GM19438 (cell line): Measurements from ENCODE around the gene ACBD6.

Experiments
- ATAC-seq: cut with Tn5 transposase; IDR thresholded peaks from one replicate; pipeline ENCODE4 v1.9.1; 2021; ENCODE audit warnings: low read depth; ENCODE audit not compliant: unreplicated experiment

ACBD6 gene

GRCh38 chr1:180380259-180381183, 121.9 kb downstream of the ACBD6 start:
- ATAC-seq, result no peak

DNA sequence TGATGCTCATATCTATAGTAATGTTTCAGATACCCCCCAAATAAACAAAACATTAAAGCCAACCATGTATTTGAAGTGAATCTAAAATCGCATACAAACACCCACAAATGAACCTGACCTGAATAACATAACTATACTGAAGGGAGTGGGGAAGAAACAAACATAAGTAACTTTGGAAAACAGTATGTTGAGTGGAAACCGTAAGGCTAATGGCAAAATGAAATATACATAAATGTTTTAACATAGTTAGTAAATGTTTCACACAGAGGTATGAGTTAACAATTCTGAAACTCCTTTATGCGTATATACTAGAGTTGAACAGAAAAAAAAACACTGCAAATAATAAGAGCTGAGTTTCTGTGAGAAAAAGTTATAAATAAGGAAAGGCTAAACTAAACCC, 125.6 kb downstream of the ACBD6 start:
- no peak for ATAC-seq

- ATAC-seq, result no peak
These were observed 126.1 kb downstream of the ACBD6 start for GRCh38 chr1:180376253-180376652.

DNA sequence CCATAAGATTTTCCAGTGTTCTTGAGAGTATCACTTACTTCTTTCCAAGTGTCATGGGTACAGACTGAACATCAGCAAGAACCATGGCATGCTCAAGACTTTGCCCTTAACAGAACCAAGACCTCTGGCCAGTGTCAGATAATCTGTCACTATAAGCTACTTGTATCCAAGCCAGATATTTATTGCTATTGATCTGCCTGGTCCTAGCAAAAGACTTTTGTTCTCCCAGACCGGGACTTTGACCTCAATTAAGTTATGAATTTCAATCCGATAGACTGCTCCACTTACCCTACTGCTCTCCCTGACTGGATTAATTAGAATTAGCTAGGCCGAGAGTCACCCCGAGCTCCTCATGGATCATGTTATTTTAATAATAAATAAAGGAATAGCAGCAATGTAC, 129.6 kb downstream of the ACBD6 start:
- no peak for ATAC-seq

DNA sequence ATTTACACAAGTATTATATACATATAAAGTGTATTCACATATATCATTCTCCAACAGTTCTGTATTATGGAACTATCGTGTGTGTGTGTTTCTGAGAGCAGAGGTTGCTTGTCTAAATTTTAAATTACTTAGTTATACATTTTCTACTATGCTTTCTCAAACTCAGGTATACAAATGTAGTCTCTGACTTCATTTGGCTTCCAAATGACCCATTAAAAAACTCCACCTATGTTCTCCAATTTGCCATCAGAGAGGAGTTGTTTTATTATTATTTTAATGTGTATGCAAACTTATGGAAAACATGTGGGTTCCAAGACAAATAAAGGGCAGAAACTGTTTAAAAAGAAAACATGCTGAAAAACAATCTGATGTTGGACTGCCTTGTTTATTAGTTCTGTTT, 131.8 kb downstream of the ACBD6 start:
- ATAC-seq, result no peak

GRCh38 chr1:180370188-180370587, 132.2 kb downstream of the ACBD6 start:
- no peak for ATAC-seq

DNA sequence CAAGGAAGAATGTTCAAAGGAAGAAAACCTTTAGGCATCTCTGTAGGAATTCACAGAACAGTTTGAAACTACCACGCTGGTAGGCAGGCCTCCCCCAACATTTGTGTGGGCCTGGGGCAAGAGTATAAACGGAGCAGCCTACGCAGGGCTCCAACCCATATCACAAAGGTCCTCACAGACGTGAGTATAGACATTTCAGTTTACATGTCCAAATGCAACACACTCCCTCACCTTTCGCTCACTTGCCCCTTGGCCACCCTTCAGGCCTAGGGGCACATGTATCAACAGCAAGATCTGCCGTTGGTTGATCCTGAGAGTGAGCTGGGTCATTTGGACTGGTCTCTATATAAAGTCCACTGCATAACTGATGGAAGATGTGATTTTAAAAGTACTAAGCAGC, 133.3 kb downstream of the ACBD6 start:
- ATAC-seq, result no peak

DNA sequence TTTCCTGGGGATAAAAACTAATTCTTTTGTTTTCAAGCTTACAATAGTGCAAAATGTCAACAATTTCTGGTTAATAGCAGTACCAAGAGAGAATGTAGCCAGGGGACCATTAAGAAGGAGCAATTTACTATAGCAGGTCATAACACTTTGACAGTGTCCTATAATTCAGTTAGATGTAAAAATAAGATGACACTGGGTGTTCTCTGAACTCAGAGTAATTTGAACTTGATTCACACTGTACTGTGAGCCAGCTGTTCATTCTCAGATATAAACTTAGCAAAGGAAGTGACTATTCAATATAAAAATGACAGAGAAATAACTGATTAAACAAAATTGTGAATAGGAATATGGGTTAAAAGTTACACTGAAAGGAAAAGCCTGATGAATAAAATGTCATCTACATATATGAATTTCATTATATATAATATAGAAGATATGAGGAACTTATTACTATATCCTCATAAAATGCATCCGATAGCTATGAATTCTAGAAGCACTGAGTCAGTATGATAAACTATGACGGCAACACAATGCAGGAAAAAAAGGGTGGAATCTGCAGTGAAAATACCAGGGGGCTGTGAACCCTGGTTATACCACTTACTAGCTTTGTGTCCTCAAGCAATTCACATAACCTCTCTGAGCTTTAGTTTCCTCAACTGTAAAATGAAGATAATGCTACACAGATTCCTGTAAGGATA, 135.9 kb downstream of the ACBD6 start:
- ATAC-seq, result no peak

GRCh38 chr1:180365039-180365438, 137.3 kb downstream of the ACBD6 start:
- no peak for ATAC-seq

- no peak for ATAC-seq
These were observed 139.0 kb downstream of the ACBD6 start for GRCh38 chr1:180363246-180363995.

DNA sequence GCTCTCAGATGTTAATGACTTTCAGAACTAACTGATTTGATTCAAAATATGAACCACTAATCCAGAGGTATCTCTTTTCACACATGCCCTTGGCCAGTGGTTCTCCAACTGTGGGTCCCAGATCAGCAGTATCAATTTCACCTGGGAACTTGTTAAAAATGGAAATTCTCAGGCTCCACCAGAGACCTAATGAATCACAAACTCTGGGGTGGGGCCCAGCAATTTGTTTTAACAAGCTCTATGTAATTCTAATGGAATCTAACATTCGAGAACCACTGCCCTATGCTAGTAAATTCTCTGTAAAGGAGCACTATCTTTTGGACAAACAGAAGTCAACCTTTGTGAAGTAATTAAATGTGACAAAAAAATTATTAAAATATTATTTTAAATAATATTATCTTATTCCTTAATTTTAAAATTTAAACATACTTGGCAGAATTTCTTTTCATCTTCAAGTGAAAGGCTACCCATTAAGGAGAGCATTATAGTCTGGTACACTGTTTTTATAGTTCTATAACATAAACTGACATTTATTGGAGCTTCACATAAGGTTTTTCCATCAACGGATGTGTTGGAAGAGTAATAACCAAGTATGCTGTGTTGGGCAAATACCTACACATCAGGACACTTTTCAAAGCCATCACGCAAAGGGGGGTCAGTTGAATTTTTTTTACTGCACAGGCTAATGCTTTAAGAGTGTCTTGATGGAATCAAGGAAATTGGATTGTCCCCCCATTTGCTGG, 141.9 kb downstream of the ACBD6 start:
- no peak for ATAC-seq

DNA sequence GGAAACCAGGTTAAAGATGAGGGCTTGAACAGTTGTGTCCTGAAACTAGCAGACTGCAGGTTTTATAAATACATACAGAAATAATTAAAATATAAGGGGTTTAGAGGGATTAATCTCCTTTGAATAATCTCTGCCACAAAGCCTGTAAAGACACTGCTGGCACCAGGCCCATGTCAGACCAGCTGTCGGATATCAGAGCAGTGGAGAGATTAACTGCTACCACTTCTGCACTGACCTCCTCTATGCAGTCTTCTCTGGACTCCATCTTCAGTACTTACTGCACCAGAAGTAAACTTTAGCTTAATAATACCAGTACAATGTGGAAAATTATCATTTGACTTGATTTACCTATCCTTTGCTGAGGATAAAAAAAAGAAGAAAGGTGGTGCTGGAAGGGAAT, 143.7 kb downstream of the ACBD6 start:
- no peak for ATAC-seq

GRCh38 chr1:180353945-180354344, 148.4 kb downstream of the ACBD6 start:
- no peak for ATAC-seq

DNA sequence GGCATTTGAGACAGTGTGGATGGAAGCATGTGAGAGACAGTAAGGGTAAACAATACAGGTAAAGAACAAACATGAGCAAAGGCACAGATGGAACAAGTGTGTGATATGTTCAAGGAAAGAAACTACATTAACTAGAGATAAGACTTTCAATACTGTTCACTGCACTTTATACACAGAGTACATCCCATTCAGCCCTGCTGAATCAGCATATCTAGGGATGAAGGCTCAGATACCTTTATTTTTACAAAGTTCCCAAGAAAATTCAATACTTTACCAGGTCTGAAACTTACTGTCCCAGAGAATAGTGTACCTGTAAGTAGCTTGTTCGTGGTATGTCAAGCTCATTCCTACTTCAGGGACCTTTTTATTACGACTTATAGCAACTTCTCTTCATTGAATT, 149.8 kb downstream of the ACBD6 start:
- no peak for ATAC-seq

DNA sequence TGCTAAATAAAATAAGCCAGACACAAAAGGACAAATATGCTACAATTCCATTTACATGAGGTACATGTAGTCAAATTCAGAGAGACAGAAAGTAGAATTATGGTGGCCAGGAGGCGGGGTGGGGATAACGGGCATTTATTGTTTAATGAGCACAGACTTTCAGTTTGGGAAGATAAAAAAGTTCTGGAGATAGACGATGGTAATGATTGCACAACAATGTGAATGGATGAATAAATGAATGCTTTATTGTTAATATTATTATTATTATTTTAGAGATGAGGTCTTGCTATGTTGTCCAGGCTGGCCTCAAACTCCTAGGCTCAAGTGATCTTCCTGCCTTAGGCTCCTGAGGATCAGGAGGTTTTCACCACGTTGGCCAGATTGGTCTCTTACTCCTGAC, 150.4 kb downstream of the ACBD6 start:
- ATAC-seq, result no peak

GRCh38 chr1:180345148-180345547, 157.2 kb downstream of the ACBD6 start:
- ATAC-seq, result no peak

DNA sequence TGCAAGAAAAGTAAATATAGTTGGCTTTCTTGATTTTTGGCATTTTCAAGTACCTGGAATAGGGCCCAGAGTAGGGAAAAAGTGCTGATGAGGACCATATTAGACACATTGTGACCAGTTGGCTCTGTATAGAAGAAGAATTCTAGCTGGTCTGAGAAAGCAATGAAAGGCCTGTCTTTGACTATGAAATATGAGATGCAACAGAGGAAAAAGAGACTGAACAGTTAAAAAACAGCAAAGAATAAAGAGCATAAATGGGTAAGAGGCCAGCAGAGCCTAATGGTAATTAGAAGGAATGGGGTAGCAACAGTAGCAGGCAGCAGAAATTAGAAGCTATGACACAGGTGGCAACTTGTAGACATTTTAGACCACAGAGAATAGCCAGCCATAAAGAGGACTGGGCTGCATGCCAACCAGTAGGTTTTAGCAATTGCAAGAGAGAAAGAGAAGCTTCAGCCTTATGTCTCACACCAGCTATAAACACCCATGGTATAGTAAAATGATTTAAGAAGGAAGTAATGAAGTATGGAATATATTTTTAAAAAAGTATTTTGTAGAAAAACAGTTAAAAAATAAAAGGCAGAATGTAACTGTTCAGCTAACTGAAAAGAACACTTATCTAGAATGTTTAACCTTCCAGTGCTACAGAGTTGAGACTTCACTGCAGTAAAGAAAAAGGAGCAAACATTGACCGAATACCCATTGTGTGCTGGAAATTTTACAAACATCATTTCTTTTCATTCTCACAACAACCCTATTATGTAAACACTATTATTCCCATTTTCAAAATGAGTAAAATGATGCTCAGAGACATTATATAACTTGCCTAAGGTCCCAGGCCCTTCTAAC, 158.2 kb downstream of the ACBD6 start:
- ATAC-seq, result no peak

DNA sequence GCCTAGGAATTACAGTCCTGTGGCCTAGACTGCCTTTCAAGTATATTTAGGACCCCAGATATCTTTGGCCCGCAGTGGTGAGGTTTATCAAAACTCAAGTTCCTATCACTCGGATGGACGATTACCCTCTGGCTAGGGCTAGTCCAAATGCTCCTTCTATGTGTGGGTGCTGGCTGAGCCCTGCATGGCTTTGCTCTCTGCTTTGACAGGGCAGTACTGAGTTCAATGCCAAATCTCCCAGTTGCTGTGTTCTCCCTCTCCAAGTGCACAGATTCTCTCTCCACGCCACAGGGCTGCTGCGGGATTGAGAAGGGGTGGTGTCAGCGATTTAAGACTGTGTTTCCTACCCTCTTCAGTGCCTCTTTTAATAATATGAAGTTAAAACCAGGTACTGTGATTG, 175.3 kb downstream of the ACBD6 start:
- no peak for ATAC-seq

DNA sequence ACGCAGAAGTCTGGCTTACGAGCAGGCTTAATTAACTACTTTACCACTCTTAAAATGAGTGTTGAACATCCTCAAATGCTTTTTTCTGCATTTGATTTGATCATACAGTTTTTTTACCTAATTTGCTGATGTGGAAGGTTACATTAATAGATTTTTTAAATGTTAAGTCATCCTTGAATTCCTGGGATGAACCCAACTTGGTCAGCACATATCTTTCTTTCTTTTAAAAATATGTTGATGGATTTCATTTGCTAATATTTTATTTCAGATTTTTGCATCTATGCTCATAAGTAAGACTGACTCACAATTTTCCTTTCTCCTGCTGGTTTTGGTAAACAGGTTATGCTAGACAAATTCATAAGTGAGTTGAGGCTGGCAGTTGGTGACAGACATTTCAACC, 189.5 kb downstream of the ACBD6 start:
- ATAC-seq, result no peak
